NCI-H1417 treated with DMSO at 0.1 percent for 48 hours (cell line): Measurements from ENCODE around the gene GALNT18.
A peak's percentile ranks its signal among the peaks of the same experiment; 100 is the strongest.

Experiments
- DNase-seq: peaks from one replicate; lab custom pipeline; 2025; lab: John Stamatoyannopoulos, UW

The GALNT18 gene

GRCh38 chr11:11302565-11302964 is 319.2 kb downstream of the GALNT18 start:
- DNase-seq, result no peak

GRCh38 chr11:11301212-11301611 is 320.6 kb downstream of the GALNT18 start:
- DNase-seq, result no peak

GRCh38 chr11:11297578-11297977 is 324.2 kb downstream of the GALNT18 start:
- no peak for DNase-seq

GRCh38 chr11:11296434-11296833 is 325.4 kb downstream of the GALNT18 start:
- DNase-seq, result no peak

GRCh38 chr11:11294551-11294855 is 327.3 kb downstream of the GALNT18 start:
- DNase-seq, result no peak

- DNase-seq, result no peak
These were observed 327.8 kb downstream of the GALNT18 start for GRCh38 chr11:11293798-11294550.

GRCh38 chr11:11292839-11293238 is 329.0 kb downstream of the GALNT18 start:
- DNase-seq, result no peak

- no peak for DNase-seq
These were observed 330.5 kb downstream of the GALNT18 start for GRCh38 chr11:11291041-11292015.

- no peak for DNase-seq
These were observed 331.5 kb downstream of the GALNT18 start for GRCh38 chr11:11290354-11290753.

GRCh38 chr11:11289669-11290068 is 332.1 kb downstream of the GALNT18 start:
- DNase-seq, result no peak

- no peak for DNase-seq
These were observed 332.7 kb downstream of the GALNT18 start for GRCh38 chr11:11288972-11289616.

GRCh38 chr11:11284481-11284880 is 337.3 kb downstream of the GALNT18 start:
- no peak for DNase-seq

- DNase-seq, result no peak
These were observed 340.2 kb downstream of the GALNT18 start for GRCh38 chr11:11281626-11282025.

- no peak for DNase-seq
These were observed 341.0 kb downstream of the GALNT18 start for GRCh38 chr11:11280826-11281225.

- peak; percentile 77 for DNase-seq
These were observed 341.7 kb downstream of the GALNT18 start for GRCh38 chr11:11279956-11280689.

GRCh38 chr11:11272254-11272653 is 349.6 kb downstream of the GALNT18 start:
- no peak for DNase-seq

- no peak for DNase-seq
These were observed 351.5 kb downstream of the GALNT18 start for GRCh38 chr11:11270236-11270775.

- DNase-seq, result no peak
These were observed 353.1 kb downstream of the GALNT18 start for GRCh38 chr11:11268706-11269105.

GRCh38 chr11:11268119-11268518 is 353.7 kb downstream of the GALNT18 start:
- DNase-seq, result no peak

GRCh38 chr11:11267312-11267711 is 354.5 kb downstream of the GALNT18 start:
- no peak for DNase-seq

- DNase-seq, result no peak
These were observed 355.7 kb downstream of the GALNT18 start for GRCh38 chr11:11265994-11266606.
